DOHH2 (cell line): ENCODE results near the gene PPP6C.
"Not testable (repeated sequence)": the region's sequence is repeated elsewhere in the genome, so short reads cannot be mapped to it uniquely, and the experiment has no call there.

Experiments used
- H3F3A ChIP-seq: fragments of 200-600 bp; sonication (generic), shearing (Covaris generic); 2 replicates; pipeline ENCODE4 v1.6.0; 2016; ENCODE audit warnings: antibody characterized with exemption, mild to moderate bottlenecking; ENCODE audit not compliant: control insufficient read depth, insufficient read depth
- H3K27ac ChIP-seq: fragments of 200-600 bp; sonication (generic); 2 replicates; pipeline ENCODE4 v1.5.1; 2014; ENCODE audit warnings: low read depth, mild to moderate bottlenecking, low read length, moderate library complexity
- H3K27me3 ChIP-seq: fragments of 200-600 bp; sonication (generic); 2 replicates; pipeline ENCODE4 v1.6.1; 2014; ENCODE audit warnings: mild to moderate bottlenecking, low read length, mixed read lengths; ENCODE audit not compliant: control insufficient read depth
- H3K36me3 ChIP-seq: fragments of 200-600 bp; sonication (generic); 2 replicates; pipeline ENCODE4 v1.6.1; 2014; ENCODE audit warnings: mild to moderate bottlenecking, low read length, moderate library complexity, mixed read lengths; ENCODE audit not compliant: control insufficient read depth
- H3K4me1 ChIP-seq: fragments of 200-600 bp; sonication (generic); 2 replicates; pipeline ENCODE4 v1.6.1; 2014; ENCODE audit warnings: mild to moderate bottlenecking, low read length, mixed read lengths; ENCODE audit not compliant: control insufficient read depth
- H3K4me2 ChIP-seq: fragments of 200-600 bp; sonication (generic); 2 replicates; pipeline ENCODE4 v1.6.0; 2014; ENCODE audit warnings: mild to moderate bottlenecking, low read length, moderate library complexity
- H3K4me3 ChIP-seq: fragments of 200-600 bp; sonication (generic); 2 replicates; pipeline ENCODE4 v1.5.1; 2014; ENCODE audit warnings: mild to moderate bottlenecking, low read length, mixed read lengths
- H3K79me2 ChIP-seq: fragments of 200-600 bp; sonication (generic); 2 replicates; pipeline ENCODE4 v1.6.1; 2014; ENCODE audit warnings: mild to moderate bottlenecking, low read length, mixed read lengths; ENCODE audit not compliant: control insufficient read depth
- H3K9me2 ChIP-seq: fragments of 200-600 bp; sonication (generic); replicated peaks from 2 replicates; pipeline ENCODE4 v1.6.1; 2014; ENCODE audit warnings: mild to moderate bottlenecking, low read length, mixed read lengths; ENCODE audit not compliant: control insufficient read depth
- H3K9me3 ChIP-seq: fragments of 200-600 bp; sonication (generic); 2 replicates; pipeline ENCODE4 v1.6.1; 2014; ENCODE audit warnings: antibody characterized with exemption, low read length, mixed read lengths; ENCODE audit not compliant: control insufficient read depth, insufficient read depth
- H4K20me1 ChIP-seq: fragments of 200-600 bp; sonication (generic); 2 replicates; pipeline ENCODE4 v1.6.0; 2014; ENCODE audit warnings: low read depth, mild to moderate bottlenecking, antibody characterized with exemption, low read length, moderate library complexity; ENCODE audit not compliant: control insufficient read depth, insufficient read depth
- CTCF ChIP-seq: fragments of 200-600 bp; sonication (generic); IDR thresholded peaks from one replicate; pipeline ENCODE4 v1.5.1; 2014; ENCODE audit warnings: antibody characterized with exemption, mild to moderate bottlenecking, low read depth, low read length; ENCODE audit not compliant: poor library complexity, severe bottlenecking
- EZH2phosphoT487 ChIP-seq: fragments of 200-600 bp; sonication (generic); IDR thresholded peaks from 2 replicates; pipeline ENCODE4 v1.6.1; 2017; ENCODE audit warnings: borderline replicate concordance, mild to moderate bottlenecking, antibody characterized with exemption, low read length, moderate library complexity, mixed read lengths

The PPP6C gene

GRCh38 chr9:125125523-125125922 lies 64.1 kb downstream of the PPP6C start:
- Histone ChIP-seq H3K9me3 (no peaks in the 10 kb centered on the region), H3K79me2 (peaks cover 2% of the 10 kb centered on the region; the same call in 1 of the 2 replicates), H3K4me2 (no peak overlapping the region), H3K36me3 (no peaks in the 10 kb centered on the region), H3K4me1 (peaks cover 22% of the 10 kb centered on the region), H3K9me2 (no peaks in the 10 kb centered on the region), H4K20me1 (no peaks in the 10 kb centered on the region), H3K27ac (no peak overlapping the region), H3K27me3 (no peaks in the 10 kb centered on the region), H3F3A (no peaks in the 10 kb centered on the region), H3K4me3 (no peak overlapping the region)
- no peak for TF ChIP-seq CTCF
- TF ChIP-seq EZH2phosphoT487 = no peak

GRCh38 chr9:125121146-125121545 lies 68.5 kb downstream of the PPP6C start:
- H3K27ac ChIP-seq = no peak overlapping the region
- H3K4me2 ChIP-seq = peak overlapping the region; percentile 19
- no peaks in the 10 kb centered on the region for H3K9me3 ChIP-seq
- H3K4me1 ChIP-seq = peaks cover 15% of the 10 kb centered on the region
- TF ChIP-seq EZH2phosphoT487 = no peak
- TF ChIP-seq CTCF = no peak
- no peaks in the 10 kb centered on the region for H3F3A ChIP-seq
- peaks cover 2% of the 10 kb centered on the region; the same call in 1 of the 2 replicates for H3K79me2 ChIP-seq
- no peaks in the 10 kb centered on the region for H3K36me3 ChIP-seq
- no peaks in the 10 kb centered on the region for H4K20me1 ChIP-seq
- no peaks in the 10 kb centered on the region for H3K9me2 ChIP-seq
- H3K27me3 ChIP-seq = no peaks in the 10 kb centered on the region
- no peak overlapping the region for H3K4me3 ChIP-seq

GRCh38 chr9:125119643-125120286 lies 69.8 kb downstream of the PPP6C start:
- Histone ChIP-seq H3K27ac (no peak overlapping the region), H3K4me2 (no peak overlapping the region), H3K9me3 (no peaks in the 10 kb centered on the region), H3K36me3 (no peaks in the 10 kb centered on the region), H3F3A (no peaks in the 10 kb centered on the region), H4K20me1 (no peaks in the 10 kb centered on the region), H3K27me3 (no peaks in the 10 kb centered on the region), H3K9me2 (no peaks in the 10 kb centered on the region), H3K4me1 (peaks cover 10% of the 10 kb centered on the region), H3K4me3 (no peak overlapping the region), H3K79me2 (no peaks in the 10 kb centered on the region)
- TF ChIP-seq CTCF = no peak
- no peak for TF ChIP-seq EZH2phosphoT487

GRCh38 chr9:125118696-125119095 lies 70.9 kb downstream of the PPP6C start:
- not testable (repeated sequence) for H3K4me3 ChIP-seq, H3K27me3 ChIP-seq, H3K9me3 ChIP-seq, H3K79me2 ChIP-seq, H4K20me1 ChIP-seq, H3K27ac ChIP-seq, H3F3A ChIP-seq, H3K9me2 ChIP-seq, H3K4me1 ChIP-seq, H3K36me3 ChIP-seq, H3K4me2 ChIP-seq

- H3K79me2 ChIP-seq, H3K27ac ChIP-seq, H3K4me1 ChIP-seq, H3K4me2 ChIP-seq, H3K4me3 ChIP-seq, H3K9me2 ChIP-seq, H3K36me3 ChIP-seq, H3F3A ChIP-seq, H3K9me3 ChIP-seq, H3K27me3 ChIP-seq, H4K20me1 ChIP-seq: not testable (repeated sequence)
Observed at GRCh38 chr9:125114503-125114902, 75.1 kb downstream of the PPP6C start.
